A549 (cell line): ENCODE data around the gene TIGD1. TPM values are rescaled to one million over a fixed set of nuclear protein-coding genes. Genes with fewer than 3 reads are reported as not detected.

ENCODE experiments used
- ATAC-seq, 2 experiments: fragments of 200-7000 bp in 1 of 2; fragments of >200 bp in 1 of 2; cut with Nextera tagmentation in 1 of 2; cut with Tn5 transposase in 1 of 2; 3 replicates each; pipeline versions ENCODE4 v1.8.0 to v1.9.1; 2018 to 2020; ENCODE audit warnings: mild to moderate bottlenecking in 1 of 2, moderate library complexity in 1 of 2
- CTCF ChIA-PET: fragments of 300-600 bp; sonication (Branson Sonifier 250); formaldehyde crosslinking; extraction: SDS; loops from one replicate; lab custom pipeline; 2021; ENCODE audit warnings: antibody characterized with exemption, inconsistent platforms; lab: Yijun Ruan, JAX
- POLR2A ChIA-PET: fragments of 350-600 bp; formaldehyde crosslinking; extraction: SDS; loops from one replicate; lab custom pipeline; 2021; ENCODE audit warnings: antibody characterized with exemption, inconsistent platforms; lab: Yijun Ruan, JAX
- DNase-seq, 2 experiments: peaks; one replicate each; pipeline versions ENCODE4 v3.0.0 to v3.0.0-alpha.2; 2011 to 2016; ENCODE audit warnings: low read depth in 1 of 2, low spot score in 1 of 2
- FAIRE-seq: peaks from 2 replicates; lab custom pipeline; 2011; peaks lifted over from hg19 to GRCh38; lab: Jason Lieb, UNC
- H3K27ac ChIP-seq, 2 experiments: fragments of >200 bp; sonication (Bioruptor Twin); formaldehyde crosslinking; 3 replicates each; pipeline ENCODE4 v1.5.1; 2016 to 2017
- H3K4me1 ChIP-seq: fragments of >200 bp; sonication (Bioruptor Twin); formaldehyde crosslinking; 3 replicates; pipeline ENCODE4 v1.6.1; 2016
- H3K4me2 ChIP-seq: fragments of >200 bp; sonication (Bioruptor Twin); formaldehyde crosslinking; 3 replicates; pipeline ENCODE4 v1.6.1; 2016
- H3K4me3 ChIP-seq: fragments of >200 bp; sonication (Bioruptor Twin); formaldehyde crosslinking; 3 replicates; pipeline ENCODE4 v1.5.1; 2016
- H3K9me3 ChIP-seq: fragments of >200 bp; sonication (Bioruptor Twin); formaldehyde crosslinking; 3 replicates; pipeline ENCODE4 v1.6.1; 2016
- CBX2 ChIP-seq: fragments of 200-600 bp; sonication (generic); IDR thresholded peaks from 2 replicates; pipeline ENCODE4 v1.6.1; 2016; ENCODE audit warnings: low read depth, mild to moderate bottlenecking, borderline replicate concordance
- CBX8 ChIP-seq: fragments of 200-600 bp; sonication (generic); IDR thresholded peaks from 2 replicates; pipeline ENCODE4 v1.6.1; 2016
- CHD2 ChIP-seq: fragments of 150-350 bp; IDR thresholded peaks from 2 replicates; pipeline ENCODE4 v1.6.1; 2014; ENCODE audit warnings: low read length; ENCODE audit not compliant: partially characterized antibody
- CHD4 ChIP-seq: fragments of 200-600 bp; sonication (generic); IDR thresholded peaks from 2 replicates; pipeline ENCODE4 v1.6.1; 2016; ENCODE audit warnings: antibody characterized with exemption, mild to moderate bottlenecking, borderline replicate concordance
- EHMT2 ChIP-seq: fragments of 200-600 bp; sonication (generic); IDR thresholded peaks from 2 replicates; pipeline ENCODE4 v1.6.1; 2016; ENCODE audit warnings: antibody characterized with exemption, low read depth, mild to moderate bottlenecking, moderate library complexity
- FOSB ChIP-seq: fragments of 250-450 bp; sonication (Bioruptor Pico); IDR thresholded peaks from 2 replicates; pipeline ENCODE4 v1.5.0; 2020; ENCODE audit warnings: mild to moderate bottlenecking, moderate library complexity
- FOSL2 ChIP-seq, 2 experiments: fragments of 450-650 bp in 1 of 2; fragments of >200 bp in 1 of 2; sonication (Bioruptor Twin) in 1 of 2; formaldehyde crosslinking; IDR thresholded peaks; 2 replicates each; pipeline versions ENCODE4 v1.5.0 to v1.6.1; 2016 to 2020; ENCODE audit warnings: mild to moderate bottlenecking in 1 of 2, moderate library complexity in 1 of 2
- HEYL ChIP-seq: fragments of 250-450 bp; sonication (Bioruptor Pico); IDR thresholded peaks from 2 replicates; pipeline ENCODE4 v1.8.0; 2021; ENCODE audit warnings: mild to moderate bottlenecking, moderate library complexity
- HOXB13 ChIP-seq: fragments of 250-450 bp; sonication (Bioruptor Pico); IDR thresholded peaks from 2 replicates; pipeline ENCODE4 v1.5.0; 2020; ENCODE audit warnings: low read depth, mild to moderate bottlenecking, moderate library complexity
- JUNB ChIP-seq: fragments of >200 bp; sonication (Bioruptor Twin); formaldehyde crosslinking; IDR thresholded peaks from 2 replicates; pipeline ENCODE4 v1.6.1; 2016
- KDM1A ChIP-seq: fragments of 200-600 bp; sonication (generic); IDR thresholded peaks from 2 replicates; pipeline ENCODE4 v1.6.1; 2016; ENCODE audit warnings: low read depth, mild to moderate bottlenecking
- KDM5A ChIP-seq: fragments of 200-600 bp; sonication (generic); IDR thresholded peaks from 2 replicates; pipeline ENCODE4 v1.6.1; 2016; ENCODE audit warnings: antibody characterized with exemption, mild to moderate bottlenecking
- MAFK ChIP-seq: fragments of 450-650 bp; IDR thresholded peaks from 2 replicates; pipeline ENCODE4 v1.6.1; 2014; ENCODE audit not compliant: partially characterized antibody
- NFE2L2 ChIP-seq: fragments of 150-350 bp; conservative IDR thresholded peaks from 2 replicates; pipeline ENCODE4 v1.6.1; 2014; ENCODE audit warnings: low read length
- POLR2A ChIP-seq: IDR thresholded peaks from 2 replicates; pipeline ENCODE4 v1.6.1; 2012; ENCODE audit warnings: mild to moderate bottlenecking, low read length
- TFCP2L1 ChIP-seq: fragments of 250-450 bp; sonication (Bioruptor Pico); IDR thresholded peaks from 2 replicates; pipeline ENCODE4 v1.5.0; 2021; ENCODE audit warnings: mild to moderate bottlenecking
- ZSCAN20 ChIP-seq: fragments of 250-450 bp; sonication (Bioruptor Pico); IDR thresholded peaks from 2 replicates; pipeline ENCODE4 v1.8.0; 2022; ENCODE audit warnings: mild to moderate bottlenecking, moderate library complexity
- WGBS: methylation state at CpG from one replicate; pipeline ENCODE4 v1.1.6; 2017; ENCODE audit errors: missing lambda C conversion rate; 5-methylcytosine and 5-hydroxymethylcytosine counted together
- polyA plus RNA-seq, 4 experiments: library from polyadenylated mRNA; depleted of rRNA in 3 of 4; stranded (reverse); fragments of >200 nt; fragmentation: RNase III in 1 of 4; extraction: RNeasy Plus Mini Kit Qiagen cat#74134 plus additional on column Dnase treatment in 1 of 4; gene quantifications; 2 replicates in 3 of 4; 3 replicates in 1 of 4; pipeline ENCODE4 v1.2.3, GENCODE V29; 2011 to 2017
- TF ChIP-seq, protein P1 (sequence below): IDR thresholded peaks from 2 replicates; pipeline ENCODE4 v1.6.1; 2012
- TF ChIP-seq, protein P2 (sequence below): fragments of >200 bp; sonication (Bioruptor Twin); formaldehyde crosslinking; IDR thresholded peaks from 2 replicates; pipeline ENCODE4 v1.6.1; 2016
- TF ChIP-seq, protein P3 (sequence below): IDR thresholded peaks from 2 replicates; pipeline ENCODE4 v1.6.1; 2012
- TF ChIP-seq, protein P4 (sequence below): fragments of >200 bp; sonication (Bioruptor Twin); formaldehyde crosslinking; IDR thresholded peaks from 3 replicates; pipeline ENCODE4 v1.6.1; 2016
- TF ChIP-seq, protein P5 (sequence below): fragments of >200 bp; sonication (Bioruptor Twin); formaldehyde crosslinking; IDR thresholded peaks from 3 replicates; pipeline ENCODE4 v1.5.1; 2016
- TF ChIP-seq, protein P6 (sequence below): fragments of 200-600 bp; sonication (generic); IDR thresholded peaks from 2 replicates; pipeline ENCODE4 v1.6.1; 2016; ENCODE audit warnings: antibody characterized with exemption, mild to moderate bottlenecking, moderate library complexity

The TIGD1 gene
- polyA plus RNA-seq, 2 of the 4 experiments (the other 2 are of a cell fraction): 5.7 to 10.5 TPM

DNA sequence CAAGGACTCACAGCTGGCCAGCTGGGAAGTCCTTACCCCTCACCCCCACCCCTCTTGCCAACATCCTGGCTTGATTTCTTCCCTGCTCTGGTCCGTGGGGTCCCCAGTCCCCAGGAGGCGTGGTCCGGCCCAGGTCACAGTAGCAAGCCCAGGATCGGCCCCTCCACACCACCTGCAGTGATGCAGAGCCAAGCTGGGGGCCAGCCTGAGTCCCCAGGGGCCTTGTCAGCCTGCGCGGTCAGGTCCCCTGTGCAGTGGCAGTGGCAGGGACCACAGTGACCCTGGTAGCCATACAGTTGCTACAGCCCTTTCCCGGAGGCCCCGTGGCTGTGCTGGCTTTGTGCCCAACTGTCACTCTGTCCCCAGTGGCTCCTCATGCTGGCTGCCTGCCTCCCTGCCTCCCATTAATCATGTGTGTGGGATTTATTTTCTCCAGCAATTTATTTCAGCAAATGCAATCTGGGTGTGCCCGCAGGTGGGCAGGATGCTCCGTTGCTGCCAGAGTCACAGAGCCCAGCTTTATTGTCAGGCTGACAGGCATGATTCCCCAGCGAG is 38.9 kb downstream of the TIGD1 start:
- Histone ChIP-seq H3K9me3 (no peaks in the 10 kb centered on the region), H3K4me3 (no peak overlapping the region), H3K27ac (no peak overlapping the region), H3K4me2 (no peak overlapping the region), H3K4me1 (peaks cover 1% of the 10 kb centered on the region; the same call in 2 of the 3 replicates)
- ChIA-PET POLR2A (no interaction called here), CTCF (interaction anchor here (7.9 kb wide), 1 partner anchor 11 kb away, joined by 77 read pairs; the partner anchor contains the start of gene PRSS56)
- ATAC-seq: no peak
- FAIRE-seq: no peak
- no peak for DNase-seq
- no peak for TF ChIP-seq CHD4
- no peak for TF ChIP-seq ZSCAN20
- TF ChIP-seq, protein P1, sequence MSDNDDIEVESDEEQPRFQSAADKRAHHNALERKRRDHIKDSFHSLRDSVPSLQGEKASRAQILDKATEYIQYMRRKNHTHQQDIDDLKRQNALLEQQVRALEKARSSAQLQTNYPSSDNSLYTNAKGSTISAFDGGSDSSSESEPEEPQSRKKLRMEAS: no peak
- TF ChIP-seq, protein P2, sequence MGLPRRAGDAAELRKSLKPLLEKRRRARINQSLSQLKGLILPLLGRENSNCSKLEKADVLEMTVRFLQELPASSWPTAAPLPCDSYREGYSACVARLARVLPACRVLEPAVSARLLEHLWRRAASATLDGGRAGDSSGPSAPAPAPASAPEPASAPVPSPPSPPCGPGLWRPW: no peak
- TF ChIP-seq NFE2L2: no peak
- no peak for TF ChIP-seq CHD2
- 53% methylated on average over 6 of the region's 11 CpGs for WGBS

DNA sequence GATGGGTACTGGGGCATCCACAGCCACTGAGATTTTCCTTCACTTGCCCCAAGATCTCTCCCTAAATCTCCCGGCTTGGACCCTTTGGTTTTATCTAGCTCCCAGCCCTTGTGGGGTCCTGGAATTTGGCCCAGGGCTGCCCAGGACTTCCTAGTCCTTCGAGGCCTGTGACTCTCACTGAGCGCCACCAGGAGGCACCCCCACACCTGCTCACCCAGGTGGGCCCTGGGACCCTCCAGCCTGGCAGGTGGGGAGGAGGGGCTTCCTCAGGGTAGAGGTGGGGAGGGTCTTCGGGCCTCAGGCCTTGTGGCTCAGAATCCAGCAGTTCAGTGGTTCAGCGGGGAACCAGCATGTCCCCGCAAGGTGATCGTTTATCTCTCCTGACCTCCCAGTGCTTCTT is 42.1 kb downstream of the TIGD1 start:
- CTCF ChIA-PET: interaction anchor here (1.4 to 7.9 kb wide), 3 partner anchors 10 to 64 kb away, joined by 5 to 77 read pairs (median 6); partner anchors contain the start of gene PRSS56
- ATAC-seq: no peak
- FAIRE-seq: no peak

DNA sequence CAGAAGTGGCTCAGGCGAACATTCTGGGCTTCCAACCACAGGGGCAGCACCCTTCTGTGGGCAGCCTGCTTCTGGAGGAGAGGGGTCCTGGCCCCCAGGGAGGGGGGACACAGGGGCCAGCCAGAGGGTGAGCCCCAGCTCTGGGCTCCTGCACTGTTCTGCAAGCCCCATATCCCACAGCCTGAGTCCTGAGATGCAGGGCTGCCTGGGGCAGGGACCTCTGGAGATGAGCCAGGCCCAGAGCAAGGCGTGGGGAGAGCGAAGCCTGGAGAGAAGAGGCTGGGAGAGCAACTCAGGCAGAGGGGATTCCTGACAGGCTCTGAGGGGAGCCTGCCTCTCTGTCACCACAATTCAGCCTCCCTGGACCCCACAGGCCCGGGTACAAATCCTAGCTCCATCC is 43.6 kb downstream of the TIGD1 start:
- peak; percentile 46 to 48; a peak in 4 of 6 replicates for ATAC-seq
- H3K27ac ChIP-seq: no peak overlapping the region
- CTCF ChIA-PET: interaction anchor here (2.2 to 7.9 kb wide), 2 partner anchors 12 to 15 kb away, joined by 6 to 77 read pairs; partner anchors contain the start of gene PRSS56
- peaks cover 20% of the 10 kb centered on the region for H3K4me1 ChIP-seq
- 76% methylated on average over 2 of the region's 4 CpGs for WGBS
- no peaks in the 10 kb centered on the region for H3K9me3 ChIP-seq
- TF ChIP-seq FOSL2 (IDR thresholded peaks at IDR 0.05) (no peak), FOSL2 (CRISPR knock-in tag; IDR thresholded peaks at IDR 0.05) (no peak), CBX8 (no peak), KDM1A (no peak), MAFK (no peak), HOXB13 (CRISPR knock-in tag) (no peak), KDM5A (no peak), TFCP2L1 (CRISPR knock-in tag) (no peak), POLR2A (no peak), CBX2 (no peak), EHMT2 (no peak), FOSB (no peak)
- TF ChIP-seq, protein P3, sequence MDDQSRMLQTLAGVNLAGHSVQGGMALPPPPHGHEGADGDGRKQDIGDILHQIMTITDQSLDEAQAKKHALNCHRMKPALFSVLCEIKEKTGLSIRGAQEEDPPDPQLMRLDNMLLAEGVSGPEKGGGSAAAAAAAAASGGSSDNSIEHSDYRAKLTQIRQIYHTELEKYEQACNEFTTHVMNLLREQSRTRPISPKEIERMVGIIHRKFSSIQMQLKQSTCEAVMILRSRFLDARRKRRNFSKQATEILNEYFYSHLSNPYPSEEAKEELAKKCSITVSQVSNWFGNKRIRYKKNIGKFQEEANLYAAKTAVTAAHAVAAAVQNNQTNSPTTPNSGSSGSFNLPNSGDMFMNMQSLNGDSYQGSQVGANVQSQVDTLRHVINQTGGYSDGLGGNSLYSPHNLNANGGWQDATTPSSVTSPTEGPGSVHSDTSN: no peak
- TF ChIP-seq, protein P4, sequence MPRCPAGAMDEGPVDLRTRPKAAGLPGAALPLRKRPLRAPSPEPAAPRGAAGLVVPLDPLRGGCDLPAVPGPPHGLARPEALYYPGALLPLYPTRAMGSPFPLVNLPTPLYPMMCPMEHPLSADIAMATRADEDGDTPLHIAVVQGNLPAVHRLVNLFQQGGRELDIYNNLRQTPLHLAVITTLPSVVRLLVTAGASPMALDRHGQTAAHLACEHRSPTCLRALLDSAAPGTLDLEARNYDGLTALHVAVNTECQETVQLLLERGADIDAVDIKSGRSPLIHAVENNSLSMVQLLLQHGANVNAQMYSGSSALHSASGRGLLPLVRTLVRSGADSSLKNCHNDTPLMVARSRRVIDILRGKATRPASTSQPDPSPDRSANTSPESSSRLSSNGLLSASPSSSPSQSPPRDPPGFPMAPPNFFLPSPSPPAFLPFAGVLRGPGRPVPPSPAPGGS: no peak
- TF ChIP-seq, protein P5, sequence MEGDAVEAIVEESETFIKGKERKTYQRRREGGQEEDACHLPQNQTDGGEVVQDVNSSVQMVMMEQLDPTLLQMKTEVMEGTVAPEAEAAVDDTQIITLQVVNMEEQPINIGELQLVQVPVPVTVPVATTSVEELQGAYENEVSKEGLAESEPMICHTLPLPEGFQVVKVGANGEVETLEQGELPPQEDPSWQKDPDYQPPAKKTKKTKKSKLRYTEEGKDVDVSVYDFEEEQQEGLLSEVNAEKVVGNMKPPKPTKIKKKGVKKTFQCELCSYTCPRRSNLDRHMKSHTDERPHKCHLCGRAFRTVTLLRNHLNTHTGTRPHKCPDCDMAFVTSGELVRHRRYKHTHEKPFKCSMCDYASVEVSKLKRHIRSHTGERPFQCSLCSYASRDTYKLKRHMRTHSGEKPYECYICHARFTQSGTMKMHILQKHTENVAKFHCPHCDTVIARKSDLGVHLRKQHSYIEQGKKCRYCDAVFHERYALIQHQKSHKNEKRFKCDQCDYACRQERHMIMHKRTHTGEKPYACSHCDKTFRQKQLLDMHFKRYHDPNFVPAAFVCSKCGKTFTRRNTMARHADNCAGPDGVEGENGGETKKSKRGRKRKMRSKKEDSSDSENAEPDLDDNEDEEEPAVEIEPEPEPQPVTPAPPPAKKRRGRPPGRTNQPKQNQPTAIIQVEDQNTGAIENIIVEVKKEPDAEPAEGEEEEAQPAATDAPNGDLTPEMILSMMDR: no peak
- TF ChIP-seq, all 56 proteins: peak for 0
- Histone ChIP-seq H3K4me2 (no peak overlapping the region), H3K4me3 (no peak overlapping the region)
- POLR2A ChIA-PET: no interaction called here
- DNase-seq: no peak
- FAIRE-seq: no peak

More for the DNA sequence above, 42.1 kb downstream of the TIGD1 start:
- H3K27ac ChIP-seq: no peak overlapping the region
- POLR2A ChIA-PET: no interaction called here
- no peaks in the 10 kb centered on the region for H3K9me3 ChIP-seq
- TF ChIP-seq, protein P6, sequence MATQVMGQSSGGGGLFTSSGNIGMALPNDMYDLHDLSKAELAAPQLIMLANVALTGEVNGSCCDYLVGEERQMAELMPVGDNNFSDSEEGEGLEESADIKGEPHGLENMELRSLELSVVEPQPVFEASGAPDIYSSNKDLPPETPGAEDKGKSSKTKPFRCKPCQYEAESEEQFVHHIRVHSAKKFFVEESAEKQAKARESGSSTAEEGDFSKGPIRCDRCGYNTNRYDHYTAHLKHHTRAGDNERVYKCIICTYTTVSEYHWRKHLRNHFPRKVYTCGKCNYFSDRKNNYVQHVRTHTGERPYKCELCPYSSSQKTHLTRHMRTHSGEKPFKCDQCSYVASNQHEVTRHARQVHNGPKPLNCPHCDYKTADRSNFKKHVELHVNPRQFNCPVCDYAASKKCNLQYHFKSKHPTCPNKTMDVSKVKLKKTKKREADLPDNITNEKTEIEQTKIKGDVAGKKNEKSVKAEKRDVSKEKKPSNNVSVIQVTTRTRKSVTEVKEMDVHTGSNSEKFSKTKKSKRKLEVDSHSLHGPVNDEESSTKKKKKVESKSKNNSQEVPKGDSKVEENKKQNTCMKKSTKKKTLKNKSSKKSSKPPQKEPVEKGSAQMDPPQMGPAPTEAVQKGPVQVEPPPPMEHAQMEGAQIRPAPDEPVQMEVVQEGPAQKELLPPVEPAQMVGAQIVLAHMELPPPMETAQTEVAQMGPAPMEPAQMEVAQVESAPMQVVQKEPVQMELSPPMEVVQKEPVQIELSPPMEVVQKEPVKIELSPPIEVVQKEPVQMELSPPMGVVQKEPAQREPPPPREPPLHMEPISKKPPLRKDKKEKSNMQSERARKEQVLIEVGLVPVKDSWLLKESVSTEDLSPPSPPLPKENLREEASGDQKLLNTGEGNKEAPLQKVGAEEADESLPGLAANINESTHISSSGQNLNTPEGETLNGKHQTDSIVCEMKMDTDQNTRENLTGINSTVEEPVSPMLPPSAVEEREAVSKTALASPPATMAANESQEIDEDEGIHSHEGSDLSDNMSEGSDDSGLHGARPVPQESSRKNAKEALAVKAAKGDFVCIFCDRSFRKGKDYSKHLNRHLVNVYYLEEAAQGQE: no peak
- TF ChIP-seq HEYL (no peak), JUNB (no peak), MAFK (no peak)
- no peak for DNase-seq
- H3K4me2 ChIP-seq: no peak overlapping the region
- no peak overlapping the region for H3K4me3 ChIP-seq
- WGBS: 74% methylated on average over 5 of the region's 7 CpGs
- H3K4me1 ChIP-seq: peaks cover 5% of the 10 kb centered on the region
